ENCODE results near the gene PPFIA3.

DNA sequence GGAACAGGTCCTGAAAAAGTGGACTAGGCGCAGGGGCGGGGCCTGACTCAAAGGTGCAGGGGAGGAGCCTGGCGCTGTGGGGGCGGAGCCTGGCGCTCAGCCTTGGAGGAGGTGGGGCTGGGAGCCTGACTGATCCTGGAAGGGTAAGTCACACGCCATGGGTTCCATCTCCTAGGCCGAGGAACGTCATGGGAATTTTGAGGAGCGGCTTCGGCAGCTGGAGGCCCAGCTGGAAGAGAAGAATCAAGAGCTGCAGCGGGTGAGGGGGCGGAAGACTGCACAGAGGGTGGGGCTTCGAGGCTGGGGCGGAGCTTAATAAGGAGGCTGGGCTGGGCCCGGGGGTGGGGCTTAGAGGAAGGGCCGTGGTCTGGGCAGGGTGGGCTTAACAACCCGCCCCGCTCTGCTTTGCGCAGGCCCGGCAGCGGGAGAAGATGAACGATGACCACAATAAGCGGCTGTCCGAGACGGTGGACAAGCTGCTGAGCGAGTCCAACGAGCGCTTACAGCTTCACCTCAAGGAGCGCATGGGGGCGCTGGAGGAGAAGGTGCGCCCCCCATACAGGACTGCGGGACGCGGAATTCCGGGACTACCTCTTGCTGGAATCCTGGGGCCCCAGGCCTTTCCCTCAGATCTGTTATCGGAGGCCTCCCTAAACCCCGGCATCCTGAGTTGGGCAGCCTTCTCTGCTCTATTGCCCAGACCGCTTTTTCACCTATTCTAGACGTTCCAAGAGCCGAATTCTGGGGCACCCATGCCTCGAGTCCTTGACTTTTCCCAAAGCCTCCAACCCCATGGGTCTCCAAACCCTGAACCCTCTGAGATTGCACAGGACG lies 14.5 kb downstream of the PPFIA3 start:
- TF ChIP-seq, protein P1, sequence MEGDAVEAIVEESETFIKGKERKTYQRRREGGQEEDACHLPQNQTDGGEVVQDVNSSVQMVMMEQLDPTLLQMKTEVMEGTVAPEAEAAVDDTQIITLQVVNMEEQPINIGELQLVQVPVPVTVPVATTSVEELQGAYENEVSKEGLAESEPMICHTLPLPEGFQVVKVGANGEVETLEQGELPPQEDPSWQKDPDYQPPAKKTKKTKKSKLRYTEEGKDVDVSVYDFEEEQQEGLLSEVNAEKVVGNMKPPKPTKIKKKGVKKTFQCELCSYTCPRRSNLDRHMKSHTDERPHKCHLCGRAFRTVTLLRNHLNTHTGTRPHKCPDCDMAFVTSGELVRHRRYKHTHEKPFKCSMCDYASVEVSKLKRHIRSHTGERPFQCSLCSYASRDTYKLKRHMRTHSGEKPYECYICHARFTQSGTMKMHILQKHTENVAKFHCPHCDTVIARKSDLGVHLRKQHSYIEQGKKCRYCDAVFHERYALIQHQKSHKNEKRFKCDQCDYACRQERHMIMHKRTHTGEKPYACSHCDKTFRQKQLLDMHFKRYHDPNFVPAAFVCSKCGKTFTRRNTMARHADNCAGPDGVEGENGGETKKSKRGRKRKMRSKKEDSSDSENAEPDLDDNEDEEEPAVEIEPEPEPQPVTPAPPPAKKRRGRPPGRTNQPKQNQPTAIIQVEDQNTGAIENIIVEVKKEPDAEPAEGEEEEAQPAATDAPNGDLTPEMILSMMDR (conservative IDR thresholded peaks at IDR 0.05; ENCODE audit: low read depth in 2 of 2), result peak in 1 of 2 experiments; percentile 38; a peak in 1 of 4 replicates
- no peak for TF ChIP-seq EZH2 (IDR thresholded peaks at IDR 0.05; ENCODE audit: low read depth, unreplicated experiment)
- TF ChIP-seq EZH2phosphoT487 (IDR thresholded peaks at IDR 0.05; ENCODE audit: unreplicated experiment), result no peak
- no peak for TF ChIP-seq REST (IDR thresholded peaks at IDR 0.05; ENCODE audit: unreplicated experiment)
- no peak for TF ChIP-seq POLR2AphosphoS5 (IDR thresholded peaks at IDR 0.05; ENCODE audit: low read depth)
- no peak for TF ChIP-seq ZNF331 (CRISPR knock-in tag; IDR thresholded peaks at IDR 0.05; ENCODE audit: low read depth)
- no peak for TF ChIP-seq JUNB (IDR thresholded peaks at IDR 0.05; ENCODE audit: unreplicated experiment)
- no peak for TF ChIP-seq NANOG (IDR thresholded peaks at IDR 0.05; ENCODE audit: borderline replicate concordance)
- TF ChIP-seq CREB1 (CRISPR knock-in tag; IDR thresholded peaks at IDR 0.05; ENCODE audit: low read depth), result no peak
